ENCODE data around the gene METAP1. TPM values are rescaled to one million over a fixed set of nuclear protein-coding genes. Genes with fewer than 3 reads are reported as not detected.

METAP1 gene
- total and polyA plus RNA-seq, 2 of the 8 experiments (the other 6 are each of a cell fraction or from before 2014, with no cell fraction given): 50.6 to 85.2 TPM

GRCh38 chr4:99077177-99077576, 81.7 kb downstream of the METAP1 start:
- Histone ChIP-seq H3K9ac (replicated peaks in 1 of 4; ENCODE audit: extremely low read depth in 1 of 4, low read depth in 3 of 4, low read length in 3 of 4) (no peak overlapping the region), H2BK120ac (replicated peaks; ENCODE audit: low read depth, low read length) (no peak overlapping the region), H3K79me2 (ENCODE audit: control insufficient read depth in 1 of 2, insufficient read depth in 2 of 2, low read length in 2 of 2) (peaks cover 0 to 3% of the 10 kb centered on the region in 2 experiments; a peak in 2 of 4 replicates), H3K4me1 (replicated peaks in 1 of 4; ENCODE audit: control insufficient read depth in 3 of 4, insufficient read depth in 4 of 4, low read length in 3 of 4) (no peaks in the 10 kb centered on the region), H2BK5ac (ENCODE audit: low read depth, low read length) (no peak overlapping the region), H4K20me1 (replicated peaks in 1 of 2; ENCODE audit: control insufficient read depth in 1 of 2, insufficient read depth in 2 of 2, low read length in 2 of 2) (peaks cover 0 to 2% of the 10 kb centered on the region in 2 experiments), H4K91ac (replicated peaks; ENCODE audit: insufficient read length, low read length) (no peak overlapping the region), H4K5ac (ENCODE audit: insufficient read length, low read depth, low read length) (no peak overlapping the region), H3K9me3 (ENCODE audit: insufficient read depth in 2 of 2, low read depth in 1 of 2, low read length in 1 of 2) (no peaks in the 10 kb centered on the region), H2BK12ac (ENCODE audit: low read depth, low read length) (no peak overlapping the region), H3K4me2 (ENCODE audit: insufficient read depth in 1 of 2, low read depth in 2 of 2, low read length in 2 of 2) (no peak overlapping the region), H3K36me3 (ENCODE audit: control insufficient read depth in 2 of 4, insufficient read depth in 4 of 4, low read length in 3 of 4) (peaks cover 23 to 98% (median 80%) of the 10 kb centered on the region in 4 experiments), H4K8ac (ENCODE audit: extremely low read depth, insufficient read depth, low read length) (no peak overlapping the region), H3K23ac (ENCODE audit: insufficient read length) (no peak overlapping the region), H3K27ac (ENCODE audit: low read depth, low read length) (no peak overlapping the region), H3K4ac (replicated peaks; ENCODE audit: insufficient read length, low read depth, low read length) (no peak overlapping the region), H3K79me1 (ENCODE audit: low read depth, low read length) (no peaks in the 10 kb centered on the region; the same call in 1 of the 2 replicates), H3K23me2 (ENCODE audit: low read depth, low read length) (no peaks in the 10 kb centered on the region), H3K18ac (ENCODE audit: extremely low read depth, low read length) (no peak overlapping the region), H3K14ac (ENCODE audit: insufficient read length) (no peak overlapping the region), H2AFZ (ENCODE audit: low read length) (no peak overlapping the region), H2BK15ac (ENCODE audit: low read length) (no peak overlapping the region), H3K4me3 (ENCODE audit: extremely low read depth in 1 of 4, insufficient read depth in 2 of 4, low read depth in 3 of 4, low read length in 4 of 4) (no peak overlapping the region), H3K27me3 (replicated peaks in 1 of 4; ENCODE audit: control insufficient read depth in 3 of 4, extremely low read depth in 1 of 4, insufficient read depth in 3 of 4, low read length in 3 of 4) (no peaks in the 10 kb centered on the region), H3K56ac (replicated peaks; ENCODE audit: insufficient read length, low read depth, low read length) (no peak overlapping the region), H2AK5ac (ENCODE audit: low read depth, low read length) (no peak overlapping the region), H2BK20ac (ENCODE audit: low read length) (no peak overlapping the region)
- POLR2A ChIA-PET (ENCODE audit: partially characterized antibody): interaction anchor here (2.7 kb wide), 2 partner anchors 8 to 11 kb away, joined by 10 read pairs; partner anchors contain the start of gene ADH5
- CTCF ChIA-PET (ENCODE audit: partially characterized antibody): no interaction called here
- no peak for DNase-seq (ENCODE audit: low read depth in 1 of 2, low spot score in 2 of 2)
- no peak for FAIRE-seq
- WGBS, 2 experiments (ENCODE audit: extremely low coverage in 1 of 2, insufficient coverage in 1 of 2, insufficient read length in 1 of 2, insufficient replicate concordance in 2 of 2, low coverage in 1 of 2, low lambda C conversion rate in 2 of 2, missing lambda C conversion rate in 1 of 2): 95% methylated on average over 4 of the region's 4 CpGs; no CpG with 5 or more reads in 1 of the 2 experiments
